NCI-H774 (cell line): ENCODE results near the gene EDIL3.
A peak's percentile ranks its signal among the peaks of the same experiment; 100 is the strongest.

Experiments
- DNase-seq: peaks from one replicate; lab custom pipeline; 2025; lab: John Stamatoyannopoulos, UW

The EDIL3 gene

DNA sequence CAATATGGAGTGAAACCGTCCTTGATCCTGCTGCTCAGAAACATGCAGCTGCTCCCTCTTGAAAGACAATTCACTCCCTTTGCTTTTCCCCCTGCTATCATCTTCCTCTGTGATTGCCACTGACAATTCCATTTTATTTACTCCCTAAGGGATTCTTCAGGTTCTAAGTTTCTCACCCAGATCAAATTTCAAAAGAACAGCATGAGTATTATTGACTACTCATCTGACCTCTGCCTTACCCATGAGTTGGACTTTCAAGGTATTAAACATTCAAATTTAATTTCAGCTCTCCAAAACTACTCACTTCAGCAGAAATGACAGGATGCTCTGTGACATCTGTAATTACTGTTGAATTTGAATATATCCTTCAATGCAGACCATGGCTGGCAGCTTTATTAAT is 427.5 kb downstream of the EDIL3 start:
- no peak for DNase-seq

- no peak for DNase-seq
Observed at GRCh38 chr5:83956386-83956785, 428.3 kb downstream of the EDIL3 start.

DNA sequence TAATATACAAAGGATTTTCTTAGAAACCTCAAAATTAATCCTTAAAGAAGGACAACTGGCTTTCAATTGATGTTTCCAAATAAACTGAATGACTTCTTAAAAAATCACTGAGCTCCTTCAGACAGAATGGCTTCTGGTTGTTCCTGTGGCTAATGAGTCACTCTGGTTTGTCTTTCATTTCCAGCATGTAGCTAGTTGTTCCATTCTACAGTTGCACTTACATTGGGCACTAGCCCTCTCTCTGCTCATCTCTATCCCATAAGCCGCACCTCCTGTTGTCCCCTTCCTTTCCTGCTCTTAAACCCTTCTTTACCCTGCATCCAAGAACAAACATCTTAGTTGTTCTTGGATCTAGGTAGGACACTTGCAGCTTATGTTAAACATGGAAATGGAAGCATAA is 428.8 kb downstream of the EDIL3 start:
- no peak for DNase-seq

- no peak for DNase-seq
Observed at GRCh38 chr5:83947763-83948162, 436.9 kb downstream of the EDIL3 start.

- DNase-seq = no peak
Observed at GRCh38 chr5:83946516-83946915, 438.2 kb downstream of the EDIL3 start.

- DNase-seq = no peak
Observed at GRCh38 chr5:83942155-83942554, 442.5 kb downstream of the EDIL3 start.

GRCh38 chr5:83937837-83938236 is 446.8 kb downstream of the EDIL3 start:
- DNase-seq = no peak

GRCh38 chr5:83931969-83932368 is 452.7 kb downstream of the EDIL3 start:
- DNase-seq = no peak

DNA sequence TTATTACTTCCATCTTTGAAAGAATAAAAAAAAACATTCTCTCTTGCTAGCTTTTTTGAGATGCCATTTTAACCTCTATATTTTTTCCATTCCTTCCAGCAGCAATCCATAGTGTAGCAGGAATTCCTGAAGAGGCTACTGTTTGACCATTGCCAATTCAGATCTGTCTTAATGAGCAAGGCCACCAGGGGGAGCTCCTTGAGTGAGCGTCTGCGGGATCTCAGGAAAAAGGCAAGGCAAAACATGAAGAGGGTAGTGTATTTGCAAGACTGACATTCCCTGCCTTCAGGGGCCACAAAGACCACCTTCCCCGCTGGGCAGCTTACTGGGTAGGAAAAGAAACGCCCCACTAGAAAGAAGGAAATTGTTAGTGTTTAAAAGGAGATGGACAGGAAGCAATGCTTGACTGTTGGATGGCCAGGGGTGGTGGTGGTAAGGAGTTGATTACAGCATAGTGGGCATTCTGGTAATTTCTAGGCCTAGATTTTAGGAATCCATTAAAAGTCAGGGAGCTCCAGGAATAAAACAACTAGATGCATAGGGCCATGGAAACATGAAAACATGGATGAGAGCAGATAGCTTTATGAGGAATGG is 457.4 kb downstream of the EDIL3 start:
- peak; percentile 47 for DNase-seq

DNA sequence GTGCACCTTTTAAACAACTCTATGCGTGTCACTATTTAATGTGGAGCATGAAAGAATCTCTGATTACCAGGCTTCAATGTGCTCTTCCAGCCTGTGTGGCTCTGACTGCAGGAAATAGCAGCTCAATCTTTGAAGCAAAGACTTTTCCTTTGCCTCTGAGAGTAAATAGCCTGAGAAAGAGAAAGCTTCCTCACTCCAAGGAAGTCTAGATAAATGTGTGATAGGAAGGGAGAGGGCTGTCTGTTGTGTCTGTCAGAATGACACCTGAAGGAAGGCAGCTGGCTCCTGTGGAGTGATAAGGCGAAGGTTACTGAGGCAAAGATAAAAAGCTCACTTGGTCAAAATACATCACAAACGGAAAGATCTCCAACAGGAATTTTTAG is 458.7 kb downstream of the EDIL3 start:
- no peak for DNase-seq

DNA sequence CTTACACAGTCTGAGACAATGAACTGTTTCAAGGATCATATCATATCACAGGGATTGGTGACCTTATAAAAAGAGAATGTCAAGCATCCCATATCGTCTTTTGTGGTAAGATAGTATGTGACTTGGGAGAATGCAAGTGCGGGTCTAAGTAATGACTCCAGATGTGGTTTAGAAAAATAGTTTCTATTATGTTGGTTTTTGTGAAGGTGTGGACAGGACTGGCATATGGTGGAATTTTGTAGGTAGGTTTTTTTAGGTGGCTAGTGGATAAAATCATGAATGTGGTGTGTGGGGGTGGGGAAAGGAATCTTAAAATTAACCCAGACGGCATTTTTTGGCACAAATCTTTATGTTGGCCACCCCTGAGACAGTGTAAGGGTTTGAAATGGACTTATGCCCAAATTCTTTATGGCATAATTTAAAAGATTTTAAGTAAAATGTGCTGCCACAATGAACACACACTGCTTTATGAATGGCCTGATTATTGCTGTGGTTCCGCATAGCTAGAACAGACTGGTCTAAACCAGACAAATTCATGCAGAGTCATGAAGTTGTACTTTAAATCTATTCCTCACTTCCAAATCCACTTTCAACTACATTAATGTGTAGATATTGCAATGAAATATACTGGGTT is 459.2 kb downstream of the EDIL3 start:
- no peak for DNase-seq

DNA sequence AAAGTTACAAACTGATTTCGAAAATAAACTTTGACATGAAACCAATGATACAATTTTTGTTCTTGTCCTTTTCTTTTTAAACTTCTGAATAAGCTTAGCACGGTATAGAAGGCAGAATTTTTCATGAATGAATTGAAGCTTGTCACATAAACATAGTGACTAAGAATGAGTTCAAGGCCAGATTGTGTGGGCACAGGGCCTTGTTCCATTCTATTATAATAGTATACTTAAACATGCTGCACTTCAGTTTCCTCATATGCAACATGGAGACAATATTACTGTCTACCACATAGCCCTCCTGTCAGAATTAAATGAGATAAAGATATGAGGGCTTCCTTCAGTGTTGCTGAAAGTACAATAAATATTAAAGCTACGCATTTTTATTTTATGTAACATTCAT is 459.8 kb downstream of the EDIL3 start:
- DNase-seq = no peak

DNA sequence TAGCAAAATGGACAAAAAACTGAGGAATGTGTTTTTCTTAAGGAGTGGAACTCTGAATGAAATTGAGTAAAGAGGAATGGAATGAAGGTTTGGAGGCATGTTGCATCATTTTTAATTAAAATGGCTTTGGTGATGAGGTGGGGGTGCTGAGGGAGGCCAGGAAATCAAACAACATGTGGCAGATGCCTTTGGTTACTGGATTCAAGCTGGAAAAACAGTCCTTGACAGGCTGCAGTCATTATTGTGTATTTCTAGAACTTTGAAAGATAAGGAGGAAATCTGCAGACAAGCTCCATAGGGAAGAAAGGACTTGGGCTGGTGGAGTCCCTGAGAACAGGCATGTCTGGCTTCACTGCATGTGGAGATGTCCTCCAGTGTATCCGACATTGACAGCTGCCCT is 460.5 kb downstream of the EDIL3 start:
- no peak for DNase-seq

- no peak for DNase-seq
Observed at GRCh38 chr5:83922699-83923098, 462.0 kb downstream of the EDIL3 start.

DNA sequence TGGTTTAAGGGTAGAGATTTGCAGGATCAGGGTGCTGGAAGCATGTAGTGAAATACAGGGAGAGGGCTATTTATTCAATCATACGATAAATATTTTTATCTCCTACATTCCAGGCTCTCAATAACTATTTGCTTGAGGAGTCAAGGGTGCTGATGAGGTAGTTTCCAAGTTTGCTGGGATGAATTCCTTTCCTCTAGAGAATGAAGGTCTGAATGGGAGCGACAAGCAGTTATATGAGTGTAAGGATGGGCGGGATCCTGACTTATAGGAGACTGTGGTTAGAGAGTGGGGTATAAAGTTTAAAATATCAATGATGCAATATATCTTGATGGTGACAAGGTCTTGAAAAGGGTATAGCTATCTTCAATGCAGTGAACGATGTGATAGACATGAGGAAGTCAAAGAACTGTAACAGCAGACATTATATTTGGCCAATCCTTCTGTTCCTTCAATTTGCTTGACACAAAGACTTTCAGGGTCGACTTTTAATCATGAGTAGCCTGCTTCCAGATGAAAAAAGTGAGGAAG is 462.9 kb downstream of the EDIL3 start:
- no peak for DNase-seq

DNA sequence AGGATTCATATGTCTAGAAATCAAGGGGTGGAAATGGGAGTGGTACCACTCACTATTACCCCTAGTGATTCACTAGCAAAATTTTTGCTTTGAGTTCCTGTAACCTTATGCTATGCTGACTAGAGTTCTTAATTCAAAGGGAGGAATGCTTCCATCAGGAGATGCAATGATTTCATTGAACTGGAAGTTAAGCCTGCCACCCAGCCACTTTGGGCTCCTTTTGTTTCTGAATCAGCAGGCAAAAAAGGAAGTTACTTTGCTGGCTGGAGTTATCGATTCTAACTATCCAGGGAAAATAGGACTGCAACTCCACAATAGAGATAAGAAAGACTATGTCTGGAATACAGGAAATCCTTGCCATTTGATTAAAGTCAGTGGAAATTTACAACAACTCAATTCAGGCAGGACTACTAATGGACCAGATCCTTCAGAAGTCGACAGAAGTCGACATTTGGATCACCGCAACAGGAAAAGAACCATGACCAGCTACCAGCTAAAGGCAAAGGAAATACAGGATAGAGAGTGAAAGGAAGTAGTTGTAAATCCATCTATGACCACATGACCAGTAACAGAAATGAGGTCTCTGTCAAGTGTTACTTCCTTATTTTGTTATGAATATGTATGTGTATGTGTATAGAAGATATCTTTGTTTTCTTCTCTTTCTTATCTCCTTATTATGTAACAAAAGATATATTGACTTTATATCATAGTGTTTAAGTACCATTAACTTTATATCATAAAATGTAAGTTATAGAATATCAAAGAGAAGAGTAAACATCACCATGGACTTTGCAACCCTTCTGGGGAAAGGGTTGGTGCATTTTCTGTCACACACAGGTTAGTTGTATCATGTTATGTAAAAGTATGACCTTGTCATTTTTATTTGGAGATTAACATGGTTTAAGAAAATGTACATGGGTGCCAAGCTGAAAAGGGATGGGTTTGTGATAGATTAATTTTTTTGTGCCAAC is 465.3 kb downstream of the EDIL3 start:
- no peak for DNase-seq

DNA sequence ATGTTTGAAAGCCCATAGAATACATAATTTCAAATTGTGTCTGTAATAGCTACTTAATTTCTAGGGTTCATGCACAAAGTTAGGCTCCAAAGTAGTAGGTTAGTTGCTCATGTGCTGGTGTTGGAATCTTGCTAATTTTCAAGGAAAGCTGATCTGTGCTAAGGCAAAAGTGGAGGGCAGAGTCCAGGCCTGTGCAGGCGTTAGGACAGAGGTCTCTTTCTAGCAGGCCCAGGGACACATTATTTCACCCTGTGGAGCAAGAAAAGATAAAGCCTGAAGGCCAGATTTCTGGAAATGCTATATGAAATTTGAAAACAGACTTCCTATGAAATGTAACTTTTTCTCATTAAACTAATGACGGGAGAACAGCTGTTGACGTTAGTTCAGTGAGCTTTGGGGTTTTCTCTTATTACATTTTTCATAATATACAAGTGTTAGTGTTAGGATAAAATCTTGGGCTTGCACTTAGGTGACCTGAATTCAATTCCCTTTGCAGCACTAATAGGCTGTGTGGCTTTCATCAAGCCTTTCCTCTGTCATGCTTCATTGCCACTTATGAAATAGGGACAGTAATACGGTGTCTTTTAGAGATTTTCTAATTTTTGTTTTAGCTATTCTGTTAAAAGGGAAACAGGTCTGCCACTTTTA is 467.3 kb downstream of the EDIL3 start:
- DNase-seq = no peak

GRCh38 chr5:83914662-83915418 is 469.8 kb downstream of the EDIL3 start:
- no peak for DNase-seq

- no peak for DNase-seq
Observed at GRCh38 chr5:83914199-83914598, 470.5 kb downstream of the EDIL3 start.

- no peak for DNase-seq
Observed at GRCh38 chr5:83913593-83913992, 471.1 kb downstream of the EDIL3 start.

DNA sequence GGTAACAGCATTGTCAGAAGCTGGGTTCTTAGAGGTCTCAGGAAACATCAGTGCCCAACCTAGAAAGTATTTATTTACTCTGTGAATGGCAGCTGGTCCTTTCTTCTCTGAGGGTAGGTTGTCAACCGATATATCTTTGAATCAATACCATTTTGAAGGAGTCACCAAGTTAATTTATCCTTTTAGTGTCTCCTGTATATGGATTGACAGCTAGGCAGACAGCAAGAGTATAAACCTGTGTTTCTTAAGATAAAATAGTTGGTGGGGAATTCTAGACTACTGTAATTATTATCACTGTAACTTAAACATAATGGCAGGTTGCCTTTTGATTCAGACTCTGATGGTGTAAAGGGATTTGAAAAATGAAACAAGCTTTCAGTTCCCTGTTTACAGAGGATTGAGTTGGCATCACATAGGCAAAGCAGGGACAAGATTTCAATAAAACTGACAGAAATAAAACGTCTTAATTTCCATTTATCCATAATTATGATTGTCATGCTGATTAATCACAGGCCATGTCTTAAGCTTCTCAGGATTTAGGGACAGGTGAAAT is 473.2 kb downstream of the EDIL3 start:
- DNase-seq = no peak
